Measurements from ENCODE around the gene MAGEA1.
"Not testable (repeated sequence)": the region's sequence is repeated elsewhere in the genome, so short reads cannot be mapped to it uniquely, and the experiment has no call there.

Gene MAGEA1

DNA sequence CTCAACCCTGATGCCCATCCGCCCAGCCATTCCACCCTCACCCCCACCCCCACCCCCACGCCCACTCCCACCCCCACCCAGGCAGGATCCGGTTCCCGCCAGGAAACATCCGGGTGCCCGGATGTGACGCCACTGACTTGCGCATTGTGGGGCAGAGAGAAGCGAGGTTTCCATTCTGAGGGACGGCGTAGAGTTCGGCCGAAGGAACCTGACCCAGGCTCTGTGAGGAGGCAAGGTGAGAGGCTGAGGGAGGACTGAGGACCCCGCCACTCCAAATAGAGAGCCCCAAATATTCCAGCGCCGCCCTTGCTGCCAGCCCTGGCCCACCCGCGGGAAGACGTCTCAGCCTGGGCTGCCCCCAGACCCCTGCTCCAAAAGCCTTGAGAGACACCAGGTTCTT, at the start of gene MAGEA1:
MAGEA1 (plus strand) TSS at position 154 of the 400 bp plus-strand sequence. CDS start 3,106 bp downstream, outside the sequence.
- no peaks in the 10 kb centered on the region for H3K36me3 ChIP-seq (ENCODE audit: control insufficient read depth, low read depth, low read length)
- H3K27ac ChIP-seq (ENCODE audit: low read length), result no peak within 1 kb of the TSS
- no peak within 1 kb of the TSS for H3K9ac ChIP-seq (ENCODE audit: low read length)
- no peak within 1 kb of the TSS for H3K4me3 ChIP-seq (ENCODE audit: low read length)
- H3K27me3 ChIP-seq (ENCODE audit: control insufficient read depth, insufficient read depth, low read length), result no peaks in the 10 kb centered on the region
- peaks cover 20% of the 10 kb centered on the region for H3K9me3 ChIP-seq (ENCODE audit: control insufficient read depth, low read depth, low read length)
- H3K4me1 ChIP-seq (ENCODE audit: control insufficient read depth, low read depth, low read length), result no peaks in the 10 kb centered on the region

- not testable (repeated sequence) for H3K4me1 ChIP-seq (ENCODE audit: control insufficient read depth, low read depth, low read length); H3K9me3 ChIP-seq (ENCODE audit: control insufficient read depth, low read depth, low read length); H3K9ac ChIP-seq (ENCODE audit: low read length); H3K36me3 ChIP-seq (ENCODE audit: control insufficient read depth, low read depth, low read length); H3K27ac ChIP-seq (ENCODE audit: low read length); H3K4me3 ChIP-seq (ENCODE audit: low read length); H3K27me3 ChIP-seq (ENCODE audit: control insufficient read depth, insufficient read depth, low read length)
These were observed 46.2 kb upstream of the MAGEA1 start for GRCh38 chrX:153132924-153133323.

- H3K36me3 ChIP-seq (ENCODE audit: control insufficient read depth, low read depth, low read length); H3K4me1 ChIP-seq (ENCODE audit: control insufficient read depth, low read depth, low read length); H3K27ac ChIP-seq (ENCODE audit: low read length); H3K9me3 ChIP-seq (ENCODE audit: control insufficient read depth, low read depth, low read length); H3K27me3 ChIP-seq (ENCODE audit: control insufficient read depth, insufficient read depth, low read length); H3K9ac ChIP-seq (ENCODE audit: low read length); H3K4me3 ChIP-seq (ENCODE audit: low read length): not testable (repeated sequence)
These were observed 40.0 kb upstream of the MAGEA1 start for GRCh38 chrX:153139074-153139473.

GRCh38 chrX:153146288-153146687, 32.8 kb upstream of the MAGEA1 start:
- H3K27ac ChIP-seq (ENCODE audit: low read length); H3K4me3 ChIP-seq (ENCODE audit: low read length); H3K4me1 ChIP-seq (ENCODE audit: control insufficient read depth, low read depth, low read length); H3K9ac ChIP-seq (ENCODE audit: low read length); H3K9me3 ChIP-seq (ENCODE audit: control insufficient read depth, low read depth, low read length); H3K36me3 ChIP-seq (ENCODE audit: control insufficient read depth, low read depth, low read length); H3K27me3 ChIP-seq (ENCODE audit: control insufficient read depth, insufficient read depth, low read length): not testable (repeated sequence)

DNA sequence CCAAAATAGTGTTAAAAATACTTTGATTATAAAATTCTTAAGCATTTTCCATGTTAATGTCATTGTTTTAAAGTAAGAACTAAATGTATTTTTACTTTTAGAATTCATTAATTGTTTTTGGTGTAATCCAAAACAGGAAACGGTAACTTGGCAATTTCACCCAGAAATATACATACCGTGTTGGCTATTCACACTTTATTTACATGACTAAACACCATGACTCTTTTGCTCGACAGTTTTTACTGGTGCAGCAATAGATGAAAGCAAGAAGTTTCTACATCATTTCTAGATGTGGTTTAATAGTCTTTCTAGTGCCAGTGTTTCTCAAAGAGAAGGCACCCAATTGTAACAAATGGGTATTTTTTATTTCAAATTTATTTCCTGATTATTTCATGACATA, 25.6 kb upstream of the MAGEA1 start:
- H3K4me1 ChIP-seq (ENCODE audit: control insufficient read depth, low read depth, low read length), result no peaks in the 10 kb centered on the region
- peaks cover 27% of the 10 kb centered on the region for H3K9me3 ChIP-seq (ENCODE audit: control insufficient read depth, low read depth, low read length)
- no peak overlapping the region for H3K9ac ChIP-seq (ENCODE audit: low read length)
- H3K27me3 ChIP-seq (ENCODE audit: control insufficient read depth, insufficient read depth, low read length), result no peaks in the 10 kb centered on the region
- H3K4me3 ChIP-seq (ENCODE audit: low read length), result no peak overlapping the region
- H3K36me3 ChIP-seq (ENCODE audit: control insufficient read depth, low read depth, low read length), result no peaks in the 10 kb centered on the region
- no peak overlapping the region for H3K27ac ChIP-seq (ENCODE audit: low read length)

DNA sequence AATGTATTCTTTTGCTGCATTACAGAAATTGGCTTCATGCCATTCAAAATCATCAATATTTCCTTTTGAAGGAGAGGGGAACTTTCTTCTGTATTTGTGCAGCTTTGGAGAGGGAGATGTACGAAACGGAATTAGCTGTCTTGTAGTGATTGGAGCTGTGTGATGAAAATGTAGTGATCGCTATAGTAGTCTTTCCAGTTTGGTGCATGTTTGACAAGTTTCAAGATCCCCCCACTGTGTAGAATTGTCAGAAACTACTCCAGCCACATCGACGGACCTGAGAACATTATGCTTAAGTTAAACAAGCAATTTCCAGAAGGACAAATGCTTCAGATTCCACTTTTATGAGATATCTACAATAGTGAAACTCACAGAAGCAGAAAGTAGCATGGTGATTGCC, 21.6 kb upstream of the MAGEA1 start:
- Histone ChIP-seq H3K4me3 (ENCODE audit: low read length) (no peak overlapping the region), H3K4me1 (ENCODE audit: control insufficient read depth, low read depth, low read length) (no peaks in the 10 kb centered on the region), H3K9me3 (ENCODE audit: control insufficient read depth, low read depth, low read length) (peaks cover 29% of the 10 kb centered on the region), H3K36me3 (ENCODE audit: control insufficient read depth, low read depth, low read length) (no peaks in the 10 kb centered on the region), H3K9ac (ENCODE audit: low read length) (no peak overlapping the region), H3K27ac (ENCODE audit: low read length) (no peak overlapping the region), H3K27me3 (ENCODE audit: control insufficient read depth, insufficient read depth, low read length) (no peaks in the 10 kb centered on the region)

GRCh38 chrX:153158319-153158718, 20.8 kb upstream of the MAGEA1 start:
- Histone ChIP-seq H3K9ac (ENCODE audit: low read length) (no peak overlapping the region), H3K27ac (ENCODE audit: low read length) (no peak overlapping the region), H3K4me1 (ENCODE audit: control insufficient read depth, low read depth, low read length) (no peaks in the 10 kb centered on the region), H3K36me3 (ENCODE audit: control insufficient read depth, low read depth, low read length) (no peaks in the 10 kb centered on the region), H3K4me3 (ENCODE audit: low read length) (no peak overlapping the region), H3K9me3 (ENCODE audit: control insufficient read depth, low read depth, low read length) (peaks cover 26% of the 10 kb centered on the region), H3K27me3 (ENCODE audit: control insufficient read depth, insufficient read depth, low read length) (no peaks in the 10 kb centered on the region)

DNA sequence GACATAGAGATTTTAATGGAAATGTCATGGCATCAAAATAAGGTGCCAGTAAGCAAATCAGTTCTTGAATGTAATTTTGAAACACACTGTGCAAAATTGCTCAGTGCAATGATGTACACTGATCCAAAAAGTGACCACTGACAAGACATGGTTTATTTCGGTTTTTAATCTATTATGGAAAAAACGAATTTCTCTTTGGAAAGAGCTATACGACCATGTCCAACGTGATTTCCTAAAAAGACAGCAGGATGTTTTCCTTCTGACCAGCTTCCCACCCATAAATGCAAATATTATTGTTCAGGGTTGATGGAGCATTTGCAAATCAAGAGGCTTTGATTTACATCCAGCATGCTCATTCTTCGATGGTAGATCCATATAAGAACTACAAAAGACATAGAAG, 17.1 kb upstream of the MAGEA1 start:
- Histone ChIP-seq H3K4me3 (ENCODE audit: low read length) (no peak overlapping the region), H3K27me3 (ENCODE audit: control insufficient read depth, insufficient read depth, low read length) (no peaks in the 10 kb centered on the region), H3K9ac (ENCODE audit: low read length) (no peak overlapping the region)

GRCh38 chrX:153164733-153165132, 14.4 kb upstream of the MAGEA1 start:
- no peaks in the 10 kb centered on the region for H3K27me3 ChIP-seq (ENCODE audit: control insufficient read depth, insufficient read depth, low read length)
- no peak overlapping the region for H3K27ac ChIP-seq (ENCODE audit: low read length)
- H3K36me3 ChIP-seq (ENCODE audit: control insufficient read depth, low read depth, low read length), result no peaks in the 10 kb centered on the region
- H3K4me1 ChIP-seq (ENCODE audit: control insufficient read depth, low read depth, low read length), result no peaks in the 10 kb centered on the region
- no peak overlapping the region for H3K4me3 ChIP-seq (ENCODE audit: low read length)
- H3K9ac ChIP-seq (ENCODE audit: low read length), result no peak overlapping the region
- peaks cover 9% of the 10 kb centered on the region for H3K9me3 ChIP-seq (ENCODE audit: control insufficient read depth, low read depth, low read length)

More for the DNA sequence above, 17.1 kb upstream of the MAGEA1 start:
- Histone ChIP-seq H3K9me3 (ENCODE audit: control insufficient read depth, low read depth, low read length) (peaks cover 13% of the 10 kb centered on the region), H3K4me1 (ENCODE audit: control insufficient read depth, low read depth, low read length) (no peaks in the 10 kb centered on the region), H3K36me3 (ENCODE audit: control insufficient read depth, low read depth, low read length) (no peaks in the 10 kb centered on the region), H3K27ac (ENCODE audit: low read length) (no peak overlapping the region)

- not testable (repeated sequence) for H3K4me1 ChIP-seq (ENCODE audit: control insufficient read depth, low read depth, low read length); H3K9me3 ChIP-seq (ENCODE audit: control insufficient read depth, low read depth, low read length); H3K4me3 ChIP-seq (ENCODE audit: low read length); H3K27me3 ChIP-seq (ENCODE audit: control insufficient read depth, insufficient read depth, low read length); H3K9ac ChIP-seq (ENCODE audit: low read length); H3K36me3 ChIP-seq (ENCODE audit: control insufficient read depth, low read depth, low read length); H3K27ac ChIP-seq (ENCODE audit: low read length)
These were observed 10.7 kb upstream of the MAGEA1 start for GRCh38 chrX:153168423-153168822.

- Histone ChIP-seq H3K4me1 (ENCODE audit: control insufficient read depth, low read depth, low read length) (no peaks in the 10 kb centered on the region), H3K9ac (ENCODE audit: low read length) (no peak overlapping the region), H3K9me3 (ENCODE audit: control insufficient read depth, low read depth, low read length) (peaks cover 17% of the 10 kb centered on the region), H3K27me3 (ENCODE audit: control insufficient read depth, insufficient read depth, low read length) (no peaks in the 10 kb centered on the region), H3K4me3 (ENCODE audit: low read length) (no peak overlapping the region), H3K27ac (ENCODE audit: low read length) (no peak overlapping the region), H3K36me3 (ENCODE audit: control insufficient read depth, low read depth, low read length) (no peaks in the 10 kb centered on the region)
These were observed 2.7 kb downstream of the MAGEA1 start for GRCh38 chrX:153181822-153182221.

GRCh38 chrX:153184787-153185186, 5.7 kb downstream of the MAGEA1 start:
- no peak overlapping the region for H3K27ac ChIP-seq (ENCODE audit: low read length)
- H3K9ac ChIP-seq (ENCODE audit: low read length), result no peak overlapping the region
- peaks cover 14% of the 10 kb centered on the region for H3K9me3 ChIP-seq (ENCODE audit: control insufficient read depth, low read depth, low read length)
- H3K4me3 ChIP-seq (ENCODE audit: low read length), result no peak overlapping the region
- H3K36me3 ChIP-seq (ENCODE audit: control insufficient read depth, low read depth, low read length), result no peaks in the 10 kb centered on the region
- H3K27me3 ChIP-seq (ENCODE audit: control insufficient read depth, insufficient read depth, low read length), result no peaks in the 10 kb centered on the region
- no peaks in the 10 kb centered on the region for H3K4me1 ChIP-seq (ENCODE audit: control insufficient read depth, low read depth, low read length)
